SW 1271 (cell line): ENCODE data around the gene FAM184A.
A peak's percentile ranks its signal among the peaks of the same experiment; 100 is the strongest.

Experiments
- DNase-seq, 2 experiments: peaks; one replicate each; lab custom pipeline; 2025; lab: John Stamatoyannopoulos, UW

FAM184A gene

DNA sequence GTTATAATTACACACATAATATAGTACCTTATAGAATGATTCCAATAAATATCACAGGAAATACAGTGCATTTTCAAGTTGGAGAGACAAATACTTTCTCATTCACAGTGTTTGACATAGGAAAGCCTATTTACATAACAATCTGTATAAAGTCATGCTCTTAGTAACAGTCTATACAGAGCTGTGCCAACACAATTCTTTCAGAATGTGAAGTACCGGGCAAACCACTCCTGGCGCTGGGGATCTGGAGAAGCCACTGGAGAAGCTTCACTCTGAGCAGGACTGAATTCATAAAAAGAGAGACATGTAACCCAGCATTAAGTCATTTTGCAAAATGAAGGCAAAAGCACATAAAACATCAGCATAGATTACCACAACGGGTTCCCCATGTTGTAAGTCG lies 118.6 kb downstream of the FAM184A start:
- DNase-seq = no peak

DNA sequence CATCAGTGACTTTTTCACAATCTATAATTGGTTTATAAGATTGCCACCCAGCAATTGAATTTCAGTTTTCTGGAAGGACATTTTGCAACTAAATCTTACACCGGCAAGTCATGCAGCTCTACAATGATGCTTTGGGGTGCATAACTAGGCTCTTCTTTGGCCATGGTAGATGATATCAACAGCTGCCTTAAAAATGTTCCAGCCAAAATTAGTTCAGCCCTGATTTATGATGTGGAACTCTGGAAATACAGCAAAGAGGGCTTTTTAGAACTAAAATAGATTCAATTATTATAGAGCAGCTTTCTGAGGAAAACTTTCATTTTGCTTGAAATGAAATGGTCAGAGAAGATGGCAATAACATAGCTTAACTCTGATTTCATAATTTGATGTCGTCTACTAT lies 125.1 kb downstream of the FAM184A start:
- no peak for DNase-seq

DNA sequence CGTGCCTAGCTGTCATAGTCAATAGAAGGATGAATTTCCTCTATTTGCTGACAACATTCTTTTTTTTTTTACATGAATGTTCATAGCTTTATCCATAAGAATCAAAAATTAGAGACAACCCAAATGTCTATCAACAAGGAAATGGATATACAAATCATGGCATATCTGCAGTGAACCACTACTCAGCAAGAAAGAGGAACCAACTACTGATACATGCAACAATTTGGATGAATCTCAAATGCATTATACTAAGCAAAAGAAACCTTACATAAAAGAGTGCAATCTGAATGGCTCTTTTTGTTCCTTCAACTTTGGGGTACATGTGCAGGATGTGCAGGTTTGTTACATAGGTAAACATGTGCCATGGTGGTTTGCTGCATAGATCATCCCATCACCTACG lies 125.8 kb downstream of the FAM184A start:
- DNase-seq = no peak

DNA sequence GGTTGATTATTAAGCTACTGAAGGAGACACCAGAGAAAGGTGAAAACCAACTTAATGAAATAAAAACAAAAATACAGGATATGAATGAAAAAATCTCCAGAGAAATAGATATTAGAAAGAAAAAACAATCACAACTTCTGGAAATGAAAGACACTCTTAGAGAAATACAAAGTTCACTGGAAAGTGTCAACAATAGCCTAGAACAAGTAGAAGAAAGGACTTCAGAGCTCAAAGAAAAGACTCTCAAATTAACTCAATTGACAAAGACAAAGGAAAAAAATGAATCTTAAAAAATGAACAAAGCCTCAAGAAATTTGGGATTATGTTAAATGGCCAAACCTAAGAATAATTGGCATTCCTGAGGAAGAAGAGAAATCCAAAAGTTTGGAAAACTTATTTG lies 133.2 kb downstream of the FAM184A start:
- no peak for DNase-seq

DNA sequence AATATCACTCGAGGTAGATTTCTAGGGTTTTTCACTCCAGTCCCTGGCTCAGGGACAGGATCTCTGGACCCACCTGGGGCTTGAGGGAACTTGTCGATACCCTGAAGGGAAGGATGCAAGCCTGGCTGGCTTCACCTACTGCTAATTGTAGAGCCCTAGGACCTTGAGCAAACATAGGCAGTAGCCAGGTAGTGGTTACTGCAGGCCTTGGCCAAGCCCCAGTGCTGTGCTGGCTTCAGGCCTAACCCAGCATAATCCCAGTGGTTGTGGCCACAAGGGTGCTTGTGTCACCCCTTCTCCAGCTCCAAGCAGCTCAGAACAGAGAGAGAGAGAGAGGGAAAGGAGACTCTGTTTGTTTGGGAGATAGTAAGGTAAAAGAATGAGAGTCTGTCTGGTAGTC lies 137.7 kb downstream of the FAM184A start:
- DNase-seq = no peak

DNA sequence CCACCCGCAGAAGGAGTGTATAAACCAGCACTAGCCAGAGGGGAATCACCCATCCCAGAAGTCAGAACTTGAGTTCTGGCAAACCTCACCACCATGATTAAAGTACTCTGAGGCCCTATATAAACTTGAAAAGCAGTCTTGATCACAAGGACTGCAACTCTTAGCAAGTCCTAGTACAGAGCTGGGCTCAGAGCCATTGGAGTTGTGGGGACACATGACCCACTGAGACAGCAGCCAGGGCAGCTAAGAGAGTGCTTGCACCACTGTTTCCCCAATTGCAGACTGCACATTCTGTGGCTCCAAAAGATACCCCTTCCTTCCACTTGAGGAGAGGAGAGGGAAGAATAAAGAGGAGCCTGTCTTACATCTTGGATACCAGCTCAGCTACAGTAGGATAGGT lies 138.8 kb downstream of the FAM184A start:
- no peak for DNase-seq

DNA sequence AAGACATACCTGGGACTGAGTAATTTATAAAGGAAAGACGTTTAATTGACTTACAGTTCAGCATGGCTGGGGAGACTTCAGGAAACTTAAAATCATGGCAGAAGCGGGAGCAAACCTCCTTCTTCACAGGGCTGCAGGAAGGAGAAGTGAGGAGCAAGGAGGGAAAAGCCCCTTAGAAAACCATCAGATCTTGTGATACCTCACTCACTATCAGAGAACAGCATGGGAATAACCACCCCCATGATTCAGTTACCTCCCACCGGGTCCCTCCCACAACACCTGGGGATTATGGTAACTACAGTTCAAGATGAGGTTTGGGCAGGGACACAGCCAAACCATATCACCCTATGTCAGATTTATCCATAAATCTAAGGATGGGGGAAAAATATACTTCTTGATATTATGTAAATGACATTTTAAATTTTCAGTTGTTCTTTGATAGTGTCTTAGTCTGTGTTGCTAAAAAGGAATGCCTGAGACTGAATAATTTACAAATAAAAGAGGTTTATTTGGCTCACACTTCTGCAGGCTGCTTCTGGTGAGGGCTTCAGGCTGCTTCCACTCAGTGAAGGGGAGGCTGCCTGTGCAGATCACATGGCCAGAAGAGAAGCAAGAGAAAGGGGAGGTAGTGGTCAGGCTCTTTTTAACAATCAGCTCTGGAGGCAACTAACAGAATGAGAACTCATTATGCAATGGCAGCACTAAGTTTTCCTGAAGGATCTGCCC lies 142.3 kb downstream of the FAM184A start:
- no peak for DNase-seq

GRCh38 chr6:118935331-118935668 lies 143.2 kb downstream of the FAM184A start:
- no peak for DNase-seq

- DNase-seq = peak; percentile 49 to 80
Measured at GRCh38 chr6:118934461-118935330, 143.8 kb downstream of the FAM184A start, which contains the start of gene MCM9. MCM9 (minus strand) TSS chr6:118935159; CDS start chr6:118931723, 3,436 bp downstream.

DNA sequence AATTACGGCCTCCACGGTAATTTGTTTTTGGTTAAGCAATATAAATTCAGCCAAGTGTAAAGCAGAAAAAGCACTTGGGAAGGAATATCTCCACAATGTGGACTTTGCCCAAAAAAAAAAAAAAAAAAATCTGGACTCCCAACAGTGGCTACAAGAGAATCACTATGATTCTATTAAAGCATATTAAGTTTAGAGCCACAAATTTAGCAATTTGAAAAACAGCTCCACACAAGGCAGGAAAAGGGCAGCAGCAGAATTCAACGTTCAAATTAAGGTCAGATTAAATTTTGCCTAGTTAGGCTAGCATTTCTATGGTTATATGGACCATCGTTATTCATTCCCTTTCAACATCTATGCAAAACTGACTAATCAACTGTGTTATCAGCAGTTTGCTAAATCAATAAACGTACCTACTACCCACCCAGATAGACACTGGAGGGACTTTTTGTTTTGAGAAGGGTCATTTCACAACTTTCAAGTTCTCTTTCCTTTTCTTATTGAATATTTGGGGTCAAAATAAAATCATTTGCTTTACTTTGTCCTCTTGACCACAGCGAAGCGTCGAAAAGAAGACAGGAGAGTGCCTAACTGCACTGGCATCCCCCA lies 144.5 kb downstream of the FAM184A start:
- DNase-seq = peak in 1 of 2 experiments; percentile 30

DNA sequence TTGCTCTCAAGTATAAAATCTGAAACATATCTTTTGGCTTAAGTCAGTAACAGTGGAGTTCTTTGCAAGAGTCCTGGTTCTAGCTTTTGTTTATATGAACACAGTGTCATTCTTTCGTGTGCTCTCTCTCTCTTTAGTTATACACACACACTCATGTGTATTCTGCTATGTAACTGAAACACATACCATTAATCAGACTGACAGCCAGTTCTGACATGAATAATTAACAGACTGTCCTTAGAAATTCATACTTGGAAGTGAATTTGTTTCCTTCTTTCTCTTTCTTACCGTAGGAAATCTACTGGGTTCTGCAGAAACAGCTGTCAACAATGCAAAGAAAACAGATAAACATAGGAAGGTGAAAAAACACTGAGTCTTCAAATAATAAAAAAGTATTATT lies 146.0 kb downstream of the FAM184A start:
- no peak for DNase-seq

DNA sequence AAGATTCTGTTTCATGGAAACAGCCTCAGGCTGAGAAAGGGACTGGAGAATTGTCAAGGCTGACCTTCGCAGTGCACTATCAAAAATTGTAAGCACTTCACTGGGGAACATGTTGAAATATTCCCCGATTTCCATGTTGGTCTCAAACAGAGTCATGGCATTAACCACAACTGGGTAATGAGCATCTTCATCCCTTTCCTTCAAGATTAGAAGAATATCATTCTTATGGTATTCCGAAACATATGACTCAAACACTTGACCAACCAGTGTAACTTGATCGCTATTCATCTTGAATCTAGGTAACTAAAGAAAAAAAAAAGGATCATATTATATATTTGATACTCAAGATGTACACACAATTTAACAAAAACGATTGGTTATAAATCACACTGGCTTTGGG lies 147.0 kb downstream of the FAM184A start:
- no peak for DNase-seq

DNA sequence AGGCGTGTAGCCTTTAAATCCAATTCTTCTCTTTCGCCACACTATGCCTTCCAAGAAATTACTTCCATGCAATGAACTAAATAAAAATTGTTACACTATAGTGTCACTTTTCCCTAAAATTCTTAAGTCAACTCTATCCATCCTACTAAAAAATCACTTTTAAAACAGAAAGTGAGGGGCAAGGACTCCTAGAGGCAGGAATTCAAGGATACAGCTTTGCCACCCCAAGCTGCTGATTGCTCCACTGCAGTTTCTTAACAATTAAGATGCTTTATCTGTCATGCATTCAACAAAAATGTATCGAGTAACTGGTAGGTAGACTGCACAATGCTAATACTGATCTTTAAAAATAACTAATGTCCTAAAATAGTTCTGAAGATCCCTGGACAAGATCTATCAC lies 147.8 kb downstream of the FAM184A start:
- DNase-seq = no peak

GRCh38 chr6:118923035-118923434 lies 155.4 kb downstream of the FAM184A start:
- no peak for DNase-seq

GRCh38 chr6:118921084-118921483 lies 157.4 kb downstream of the FAM184A start:
- no peak for DNase-seq

DNA sequence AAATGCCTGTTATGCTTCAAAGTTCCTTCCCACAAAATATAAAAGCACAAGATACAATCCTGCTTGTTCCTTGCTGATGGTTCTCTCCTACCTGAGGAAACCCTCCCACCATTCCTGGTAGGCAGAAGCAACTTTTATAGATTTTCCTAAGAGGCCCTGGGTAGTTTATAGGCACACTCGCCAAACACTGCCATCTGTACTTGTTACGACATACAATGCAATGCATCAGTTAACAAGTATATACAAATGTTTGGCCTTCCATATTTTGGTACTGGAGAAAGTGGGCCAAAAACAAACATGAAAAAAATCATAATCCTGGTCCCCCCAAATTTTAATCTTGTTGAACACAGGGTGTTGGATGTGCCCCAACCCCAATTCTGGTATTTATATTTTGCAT lies 160.1 kb downstream of the FAM184A start:
- no peak for DNase-seq

DNA sequence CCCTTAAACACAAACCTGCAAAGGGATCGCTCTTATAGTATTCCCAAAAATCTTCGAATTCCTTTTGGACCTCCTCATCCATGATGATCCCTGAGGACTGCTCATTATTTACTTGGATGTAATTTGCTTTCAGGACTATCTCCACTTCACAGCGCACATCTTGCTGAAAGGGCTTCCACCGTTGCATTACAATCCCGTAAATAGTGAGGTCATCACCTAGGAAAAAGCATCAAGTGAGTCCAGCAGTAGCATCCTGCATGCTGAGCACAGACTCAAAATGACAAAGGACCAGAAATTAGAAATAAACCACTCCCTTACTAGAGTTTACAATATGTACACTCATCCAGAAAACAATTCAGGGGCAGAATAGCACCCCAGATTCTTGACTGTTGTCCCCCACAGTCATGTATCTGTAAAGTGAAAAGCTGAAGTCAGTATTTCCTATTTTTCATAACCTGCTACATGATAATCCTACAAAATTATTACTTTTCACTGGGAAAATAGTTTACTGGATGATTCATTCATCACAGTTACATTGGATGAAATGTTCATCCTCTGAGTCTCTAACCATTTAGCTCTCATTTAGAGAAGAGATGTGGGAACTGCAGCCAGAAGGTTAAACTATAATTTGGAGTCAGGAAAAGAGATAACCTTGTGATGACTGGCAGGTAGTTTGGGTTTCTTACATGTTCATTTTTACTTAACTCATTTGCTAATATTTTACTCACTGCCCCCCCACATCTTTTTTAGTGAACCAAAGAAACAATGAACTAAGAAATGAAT lies 160.7 kb downstream of the FAM184A start:
- no peak for DNase-seq

GRCh38 chr6:118914598-118914997 lies 163.9 kb downstream of the FAM184A start:
- no peak for DNase-seq

- DNase-seq = no peak
Measured at GRCh38 chr6:118913161-118913560, 165.3 kb downstream of the FAM184A start.

DNA sequence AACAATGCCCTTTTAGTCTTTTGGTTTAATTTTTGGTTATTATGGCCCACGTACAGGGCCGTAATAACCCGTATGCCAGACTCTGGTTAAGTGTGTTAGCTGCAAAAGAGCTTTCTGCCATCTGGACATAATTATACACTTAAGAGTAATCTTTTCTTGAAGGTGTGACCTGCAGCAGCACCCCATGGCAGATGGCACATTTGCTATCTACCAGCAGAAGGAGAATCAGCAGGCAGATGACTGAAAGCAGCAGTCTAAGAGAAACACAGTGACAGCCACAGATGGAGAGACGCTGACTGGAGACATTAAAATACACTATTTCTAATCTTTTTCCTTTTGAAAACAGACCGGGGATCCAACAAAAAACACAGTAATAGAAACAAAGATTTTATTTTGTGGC lies 165.8 kb downstream of the FAM184A start:
- DNase-seq = no peak
